PFSK-1 (cell line): ENCODE measurements around the gene DMPK.

Experiments used
- FOXP2 ChIP-seq: optimal IDR thresholded peaks from 2 replicates; pipeline ENCODE3; 2011; ENCODE audit warnings: borderline replicate concordance, control low read depth, inconsistent platforms; ENCODE audit not compliant: insufficient read depth; ENCODE audit errors: extremely low read length, extremely low read depth
- POLR2AphosphoS5 ChIP-seq: IDR thresholded peaks from 2 replicates; pipeline ENCODE4 v1.6.1; 2012; ENCODE audit warnings: low read depth, mild to moderate bottlenecking, control low read depth, low read length, moderate library complexity
- REST ChIP-seq, 2 experiments: IDR thresholded peaks; 2 replicates each; pipeline versions ENCODE4 v1.6.1 to v1.8.0; 2011 to 2012; ENCODE audit warnings: low read depth in 2 of 2, low read length in 2 of 2, control low read depth in 1 of 2, inconsistent platforms in 1 of 2, mild to moderate bottlenecking in 1 of 2, moderate library complexity in 1 of 2; ENCODE audit not compliant: insufficient read depth in 1 of 2
- SIN3A ChIP-seq: IDR thresholded peaks from 2 replicates; pipeline ENCODE4 v1.6.1; 2012; ENCODE audit warnings: mild to moderate bottlenecking, low read length, moderate library complexity, borderline replicate concordance; ENCODE audit not compliant: insufficient read depth
- TAF1 ChIP-seq: IDR thresholded peaks from 2 replicates; pipeline ENCODE4 v1.6.1; 2012; ENCODE audit warnings: low read length, control low read depth, borderline replicate concordance; ENCODE audit not compliant: insufficient read depth

Gene DMPK

DNA sequence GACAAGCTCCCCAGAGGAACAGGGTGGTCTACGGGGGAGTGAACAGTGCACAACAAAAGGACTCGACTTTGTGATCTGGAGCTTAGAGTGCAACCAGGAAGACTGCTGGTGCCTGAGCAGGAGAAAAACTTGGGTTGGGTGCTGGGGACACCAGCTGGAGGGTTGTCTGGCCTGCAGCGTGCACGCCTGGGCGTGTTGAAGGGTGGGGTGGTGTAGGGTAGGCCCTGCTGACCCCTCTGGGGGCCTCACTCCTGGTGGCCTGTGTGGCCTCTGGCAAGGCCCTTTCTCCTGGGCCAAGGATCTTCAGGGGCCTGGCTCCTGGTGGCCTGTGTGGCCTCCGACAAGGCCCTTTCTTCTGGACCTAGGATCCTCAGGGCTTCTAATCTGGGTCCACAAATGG, 37.5 kb upstream of the DMPK start:
- TF ChIP-seq FOXP2 (no peak), TAF1 (no peak), SIN3A (no peak), REST (IDR thresholded peaks at IDR 0.05; ENCODE audit: insufficient read depth in 1 of 2, low read depth in 2 of 2, low read length in 2 of 2) (no peak), POLR2AphosphoS5 (no peak)

DNA sequence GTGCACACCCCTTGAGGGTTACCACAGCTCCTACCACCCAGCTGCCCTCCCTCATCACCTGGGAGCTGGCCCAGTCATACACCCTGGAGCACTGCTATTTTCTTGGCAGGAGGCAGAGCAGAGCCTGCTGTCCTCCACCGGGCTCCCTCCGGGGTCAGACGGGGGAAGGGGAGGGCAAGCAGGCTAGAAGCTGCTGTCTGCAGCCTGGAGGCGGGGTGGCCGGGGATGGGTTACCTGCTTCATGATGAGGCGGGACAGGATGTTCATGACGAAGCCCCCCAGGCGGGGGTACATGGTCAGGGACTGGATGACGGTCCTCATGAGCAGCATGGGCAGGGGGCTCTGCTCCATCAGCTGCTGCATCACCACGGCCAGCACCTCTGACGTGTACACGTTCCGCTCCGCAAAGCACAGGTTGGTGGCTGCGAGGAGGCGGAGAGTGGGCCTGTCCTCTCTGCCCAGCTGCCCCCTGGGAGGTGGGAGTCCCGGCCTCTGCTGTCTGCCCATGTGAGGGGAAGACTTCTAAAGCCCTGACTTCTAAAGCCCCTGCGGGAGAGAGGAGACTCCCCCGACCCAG, 35.5 kb upstream of the DMPK start:
- no peak for TF ChIP-seq FOXP2
- TF ChIP-seq REST (IDR thresholded peaks at IDR 0.05; ENCODE audit: insufficient read depth in 1 of 2, low read depth in 2 of 2, low read length in 2 of 2): no peak
- TF ChIP-seq TAF1: no peak
- no peak; the same call in 1 of the 2 replicates for TF ChIP-seq POLR2AphosphoS5
- TF ChIP-seq SIN3A: no peak

DNA sequence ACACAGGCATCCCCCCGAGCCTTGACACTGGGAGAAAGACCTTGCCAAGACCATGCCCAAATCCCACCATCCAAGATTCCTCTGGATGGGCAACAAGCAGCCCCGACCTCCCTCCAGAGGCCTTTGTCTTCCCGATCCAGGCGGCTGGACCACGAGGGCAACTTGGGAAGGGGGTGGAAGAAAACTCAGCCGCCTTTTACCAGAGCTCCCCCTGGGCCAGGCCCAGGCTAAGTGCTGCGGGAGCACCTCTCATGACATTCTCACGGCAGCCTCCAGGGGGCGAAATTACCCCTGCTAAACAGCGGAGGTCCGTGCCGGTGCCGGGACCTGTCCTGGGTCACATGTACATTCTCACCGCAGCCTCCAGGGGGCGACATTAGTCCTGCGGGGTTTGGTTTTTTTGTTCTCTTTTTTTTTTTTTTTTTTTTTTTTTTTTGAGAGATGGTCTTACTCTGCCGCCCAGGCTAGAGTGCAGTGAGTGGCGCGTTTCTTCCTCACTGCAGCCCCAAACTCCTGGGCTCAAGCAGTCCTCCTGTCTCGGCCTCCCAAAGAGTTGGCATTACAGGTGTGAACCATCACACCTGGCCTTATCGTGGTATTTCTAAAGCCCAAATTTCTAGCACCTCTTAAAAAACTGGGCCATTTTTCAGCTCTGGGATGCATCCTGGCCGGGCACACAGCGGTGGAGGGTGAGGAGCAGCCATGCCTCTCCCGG, 34.9 kb upstream of the DMPK start:
- TF ChIP-seq POLR2AphosphoS5: peak; percentile 39; the same call in 1 of the 2 replicates
- TF ChIP-seq SIN3A: peak; percentile 36; the same call in 1 of the 2 replicates
- TF ChIP-seq FOXP2: no peak

DNA sequence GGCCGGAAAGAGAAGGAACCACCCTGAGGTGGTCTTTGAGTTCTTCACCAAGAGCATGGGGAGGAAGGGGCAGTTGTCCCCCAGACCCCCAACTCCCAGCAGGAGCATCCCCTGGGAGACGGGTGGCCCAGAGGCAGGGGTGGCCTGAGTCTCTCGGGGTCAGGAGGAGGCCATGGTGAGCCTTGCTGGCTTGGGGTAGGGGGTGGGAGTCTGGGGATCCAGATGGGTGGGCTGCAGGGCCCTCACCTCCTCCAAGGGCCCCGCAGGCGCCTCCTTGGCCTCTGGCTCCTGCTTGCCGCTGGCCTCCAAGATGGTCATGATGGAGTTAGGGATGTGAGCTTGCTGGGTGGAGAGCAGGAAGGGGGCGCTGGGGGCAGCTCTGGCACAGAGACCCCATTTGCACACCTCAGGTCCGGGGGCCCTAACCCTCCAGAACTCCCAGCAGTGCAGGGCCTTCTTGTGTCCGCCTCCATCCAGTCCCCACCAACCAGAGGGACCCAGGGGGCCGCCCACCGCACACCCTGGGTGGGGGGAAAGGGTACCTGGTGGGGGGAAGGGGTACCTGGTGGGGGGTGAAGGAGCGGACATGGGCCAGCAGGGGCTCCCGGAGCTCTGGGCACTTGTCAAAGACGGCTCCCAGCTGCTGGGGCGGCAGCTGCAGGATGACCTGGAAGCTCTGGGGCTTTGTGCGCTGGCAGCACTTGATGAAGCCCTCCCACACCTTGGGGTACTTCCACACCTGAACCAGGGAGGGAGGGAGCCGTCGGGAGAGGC, 34.1 kb upstream of the DMPK start:
- TF ChIP-seq SIN3A (no peak), POLR2AphosphoS5 (no peak), REST (IDR thresholded peaks at IDR 0.05; ENCODE audit: insufficient read depth in 1 of 2, low read depth in 2 of 2, low read length in 2 of 2) (no peak), FOXP2 (no peak), TAF1 (no peak)

- TF ChIP-seq REST (IDR thresholded peaks at IDR 0.05; ENCODE audit: insufficient read depth in 1 of 2, low read depth in 2 of 2, low read length in 2 of 2) (no peak), FOXP2 (no peak), SIN3A (no peak), TAF1 (no peak), POLR2AphosphoS5 (no peak)
Measured at GRCh38 chr19:45815481-45816216, 33.4 kb upstream of the DMPK start.
